ENCODE data around the gene DIPK1C. TPM values are rescaled to one million over a fixed set of nuclear protein-coding genes. Genes with fewer than 3 reads are reported as not detected.

DIPK1C gene
- polyA plus RNA-seq, 2 of the 4 experiments (the other 2 are of a cell fraction), result not detected

GRCh38 chr18:74500372-74500771, 43.3 kb upstream of the DIPK1C start:
- DNase-seq (ENCODE audit: low read depth in 1 of 2, low spot score in 1 of 2) (no peak), FAIRE-seq (no peak), ATAC-seq (no peak)
- TF ChIP-seq KDM1A (IDR thresholded peaks at IDR 0.05; ENCODE audit: low read depth) (no peak), HEYL (CRISPR knock-in tag; IDR thresholded peaks at IDR 0.05) (no peak), CTCF (IDR thresholded peaks at IDR 0.05) (no peak), ZFP36 (IDR thresholded peaks at IDR 0.05; ENCODE audit: borderline replicate concordance, partially characterized antibody) (no peak), JUNB (IDR thresholded peaks at IDR 0.05) (no peak), E2F6 (IDR thresholded peaks at IDR 0.05; ENCODE audit: borderline replicate concordance, low read depth) (no peak), CHD4 (IDR thresholded peaks at IDR 0.05; ENCODE audit: borderline replicate concordance) (no peak), JUN (IDR thresholded peaks at IDR 0.05) (no peak), FOXS1 (CRISPR knock-in tag; IDR thresholded peaks at IDR 0.05) (no peak), CBX8 (IDR thresholded peaks at IDR 0.05) (no peak), FOSL2 (IDR thresholded peaks at IDR 0.05) (no peak), FOSL2 (CRISPR knock-in tag; IDR thresholded peaks at IDR 0.05) (no peak), KDM5A (IDR thresholded peaks at IDR 0.05) (no peak), EP300 (IDR thresholded peaks at IDR 0.05) (no peak), ESRRA (IDR thresholded peaks at IDR 0.05; ENCODE audit: borderline replicate concordance, low read length) (no peak)
- TF ChIP-seq, protein P1, sequence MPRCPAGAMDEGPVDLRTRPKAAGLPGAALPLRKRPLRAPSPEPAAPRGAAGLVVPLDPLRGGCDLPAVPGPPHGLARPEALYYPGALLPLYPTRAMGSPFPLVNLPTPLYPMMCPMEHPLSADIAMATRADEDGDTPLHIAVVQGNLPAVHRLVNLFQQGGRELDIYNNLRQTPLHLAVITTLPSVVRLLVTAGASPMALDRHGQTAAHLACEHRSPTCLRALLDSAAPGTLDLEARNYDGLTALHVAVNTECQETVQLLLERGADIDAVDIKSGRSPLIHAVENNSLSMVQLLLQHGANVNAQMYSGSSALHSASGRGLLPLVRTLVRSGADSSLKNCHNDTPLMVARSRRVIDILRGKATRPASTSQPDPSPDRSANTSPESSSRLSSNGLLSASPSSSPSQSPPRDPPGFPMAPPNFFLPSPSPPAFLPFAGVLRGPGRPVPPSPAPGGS (IDR thresholded peaks at IDR 0.05), result no peak
- TF ChIP-seq, protein P2, sequence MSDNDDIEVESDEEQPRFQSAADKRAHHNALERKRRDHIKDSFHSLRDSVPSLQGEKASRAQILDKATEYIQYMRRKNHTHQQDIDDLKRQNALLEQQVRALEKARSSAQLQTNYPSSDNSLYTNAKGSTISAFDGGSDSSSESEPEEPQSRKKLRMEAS (IDR thresholded peaks at IDR 0.05), result no peak
- 89% methylated on average over 6 of the region's 6 CpGs for WGBS (ENCODE audit: missing lambda C conversion rate)
- Histone ChIP-seq H3K4me3 (no peak overlapping the region), H3K4me2 (no peak overlapping the region), H3K9me3 (no peaks in the 10 kb centered on the region), H3K4me1 (peaks cover 6% of the 10 kb centered on the region; the same call in 1 of the 3 replicates), H3K27ac (no peak overlapping the region)
- ChIA-PET CTCF (no interaction called here), POLR2A (no interaction called here)

DNA sequence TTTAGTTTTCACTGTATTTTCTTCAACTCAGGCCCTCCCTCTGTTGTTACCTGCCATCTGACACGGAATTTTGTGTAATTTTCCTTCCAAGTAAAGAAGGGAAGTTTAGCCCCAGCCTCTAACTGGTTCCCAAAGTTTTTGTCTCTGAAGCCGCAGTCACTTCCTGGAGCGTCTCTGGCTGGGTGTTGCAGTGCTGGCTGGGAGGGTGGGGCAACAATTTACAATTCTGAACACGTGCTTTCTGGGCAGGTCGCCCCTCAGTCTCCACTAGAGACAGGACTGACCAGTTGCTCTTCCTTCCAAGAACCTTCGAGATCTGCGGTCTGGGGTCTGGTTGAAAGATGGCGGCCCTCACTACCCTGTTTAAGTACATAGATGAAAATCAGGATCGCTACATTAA, 42.5 kb upstream of the DIPK1C start:
- ATAC-seq, result no peak
- WGBS (ENCODE audit: missing lambda C conversion rate), result 80% methylated on average over 9 of the region's 9 CpGs
- no peak for DNase-seq (ENCODE audit: low read depth in 1 of 2, low spot score in 1 of 2)
- no peak overlapping the region for H3K4me3 ChIP-seq
- TF ChIP-seq MAFK (IDR thresholded peaks at IDR 0.05; ENCODE audit: partially characterized antibody), result no peak
- TF ChIP-seq NPAS2 (CRISPR knock-in tag; IDR thresholded peaks at IDR 0.05; ENCODE audit: borderline replicate concordance), result no peak
- TF ChIP-seq PHF8 (IDR thresholded peaks at IDR 0.05; ENCODE audit: borderline replicate concordance, low read depth), result no peak
- no peak for TF ChIP-seq CTCF (IDR thresholded peaks at IDR 0.05)
- no peak for TF ChIP-seq ELK1 (IDR thresholded peaks at IDR 0.05; ENCODE audit: low read depth, low read length)
- no peak for TF ChIP-seq MYC (IDR thresholded peaks at IDR 0.05; ENCODE audit: borderline replicate concordance, low read length)
- no peak overlapping the region for H3K27ac ChIP-seq
- H3K9me3 ChIP-seq, result no peaks in the 10 kb centered on the region
- ChIA-PET POLR2A (no interaction called here), CTCF (no interaction called here)
- H3K4me1 ChIP-seq, result peaks cover 6% of the 10 kb centered on the region; the same call in 1 of the 3 replicates
- H3K4me2 ChIP-seq, result no peak overlapping the region
- no peak for FAIRE-seq
